B cell (primary cell): ENCODE results near the gene KCNH1. TPM values are rescaled to one million over a fixed set of nuclear protein-coding genes. Genes with fewer than 3 reads are reported as not detected.

Source experiments
- ATAC-seq: fragments of 200-7000 bp; cut with Tn5 transposase; one replicate; pipeline ENCODE4 v1.10.0; 2021; ENCODE audit warnings: low read depth, mild to moderate bottlenecking, moderate number of reproducible peaks, moderate library complexity
- CTCF ChIA-PET: fragments of 350-600 bp; sonication (Branson Sonifier 250); formaldehyde crosslinking; loops from one replicate; lab custom pipeline; 2021; ENCODE audit warnings: antibody characterized with exemption, inconsistent platforms; lab: Charles Lee
- POLR2A ChIA-PET: fragments of 350-600 bp; sonication (Branson Sonifier 250); formaldehyde crosslinking; loops from one replicate; lab custom pipeline; 2021; ENCODE audit warnings: antibody characterized with exemption; lab: Charles Lee
- DNase-seq: peaks from one replicate; pipeline ENCODE4 v3.0.0; 2013
- H2AFZ ChIP-seq: 2 replicates; pipeline ENCODE4 v1.6.1; 2012; ENCODE audit warnings: mild to moderate bottlenecking, low read depth, low read length; ENCODE audit not compliant: insufficient read depth, poor library complexity, severe bottlenecking
- H3K27ac ChIP-seq, 2 donors: 1 replicate in 1 of 2; 2 replicates in 1 of 2; pipeline ENCODE4 v1.5.1; 2012 to 2013; ENCODE audit warnings: low read length in 2 of 2, mild to moderate bottlenecking in 2 of 2, moderate library complexity in 1 of 2
- H3K27me3 ChIP-seq, 4 experiments: fragments of 200-600 bp in 1 of 4; sonication (generic) in 1 of 4; replicated peaks in 1 of 4; 1 replicate in 2 of 4; 2 replicates in 2 of 4; pipeline versions ENCODE4 v1.6.1 to v1.7.0; 2013 to 2016; ENCODE audit warnings: low read length in 3 of 4, mild to moderate bottlenecking in 2 of 4, mixed read lengths in 1 of 4, moderate library complexity in 1 of 4; ENCODE audit not compliant: insufficient read depth in 4 of 4, control insufficient read depth in 3 of 4; ENCODE audit errors: control extremely low read depth in 1 of 4
- H3K36me3 ChIP-seq, 2 experiments: replicated peaks in 1 of 2; 1 replicate in 1 of 2; 2 replicates in 1 of 2; pipeline versions ENCODE4 v1.6.1 to v1.7.1; 2013; ENCODE audit warnings: low read length in 1 of 2; ENCODE audit not compliant: insufficient read depth in 2 of 2, control insufficient read depth in 1 of 2; ENCODE audit errors: control extremely low read depth in 1 of 2, extremely low read depth in 1 of 2
- H3K4me1 ChIP-seq, 2 donors: fragments of 200-600 bp in 1 of 2; sonication (generic) in 1 of 2; 1 replicate in 1 of 2; 2 replicates in 1 of 2; pipeline versions ENCODE4 v1.5.1 to v1.6.1; 2013 to 2017; ENCODE audit warnings: low read length in 2 of 2; ENCODE audit not compliant: control insufficient read depth in 2 of 2, insufficient read depth in 2 of 2
- H3K4me2 ChIP-seq: replicated peaks from 2 replicates; pipeline ENCODE3; 2012; ENCODE audit warnings: mild to moderate bottlenecking, low read depth, low read length; ENCODE audit not compliant: poor library complexity, severe bottlenecking
- H3K4me3 ChIP-seq, 5 experiments: fragments of 200-600 bp in 1 of 5; sonication (generic) in 1 of 5; 1 replicate in 3 of 5; 2 replicates in 2 of 5; pipeline versions ENCODE4 v1.5.1 to v1.7.0; 2011 to 2016; ENCODE audit warnings: low read length in 4 of 5, mild to moderate bottlenecking in 4 of 5, low read depth in 2 of 5, control low read depth in 1 of 5, moderate library complexity in 1 of 5; ENCODE audit not compliant: insufficient read depth in 1 of 5; ENCODE audit errors: control extremely low read depth in 1 of 5, extremely low read depth in 1 of 5
- H3K79me2 ChIP-seq: fragments of 200-600 bp; sonication (generic); one replicate; pipeline ENCODE4 v1.6.0; 2016; ENCODE audit warnings: low read length; ENCODE audit not compliant: control insufficient read depth, insufficient read depth
- H3K9ac ChIP-seq: fragments of 200-600 bp; sonication (generic); 2 replicates; pipeline ENCODE4 v1.6.1; 2017; ENCODE audit warnings: mild to moderate bottlenecking, low read length, moderate library complexity
- H3K9me3 ChIP-seq, 3 donors: one replicate each; pipeline versions ENCODE4 v1.6.1 to v1.7.1; 2013; ENCODE audit warnings: low read length in 2 of 3; ENCODE audit not compliant: control insufficient read depth in 2 of 3, insufficient read depth in 1 of 3; ENCODE audit errors: control extremely low read depth in 1 of 3
- H4K20me1 ChIP-seq: 2 replicates; pipeline ENCODE4 v1.6.0; 2012; ENCODE audit warnings: mild to moderate bottlenecking, low read length; ENCODE audit not compliant: insufficient read depth, control insufficient read depth, poor library complexity, severe bottlenecking
- H3K27ac Mint-ChIP-seq: one replicate; pipeline ENCODE4 v1.8.0; 2021; ENCODE audit warnings: mixed read lengths
- H3K27me3 Mint-ChIP-seq: one replicate; pipeline ENCODE4 v1.8.0; 2021; ENCODE audit warnings: mixed read lengths
- H3K4me1 Mint-ChIP-seq: one replicate; pipeline ENCODE4 v1.8.0; 2021; ENCODE audit warnings: mixed read lengths
- H3K4me3 Mint-ChIP-seq: one replicate; pipeline ENCODE4 v1.8.0; 2021; ENCODE audit warnings: mixed read lengths
- H3K9me3 Mint-ChIP-seq: one replicate; pipeline ENCODE4 v1.8.0; 2022; ENCODE audit warnings: mixed read lengths; ENCODE audit not compliant: insufficient read depth
- CTCF ChIP-seq: fragments of 200-600 bp; IDR thresholded peaks from one replicate; pipeline ENCODE4 v1.8.0; 2022; ENCODE audit warnings: antibody characterized with exemption, mild to moderate bottlenecking
- EZH2 ChIP-seq: IDR thresholded peaks from 2 replicates; pipeline ENCODE4 v1.6.1; 2012; ENCODE audit warnings: borderline replicate concordance, low read depth, mild to moderate bottlenecking, moderate library complexity, low read length; ENCODE audit not compliant: insufficient read depth, poor library complexity, severe bottlenecking
- WGBS: methylation state at CpG from one replicate; pipeline ENCODE4 v1.1.5; 2013; ENCODE audit warnings: missing lambda C conversion rate; ENCODE audit not compliant: insufficient coverage; 5-methylcytosine and 5-hydroxymethylcytosine counted together
- intact Hi-C: fragments of 100-400 bp; cut with micrococcal nuclease; formaldehyde crosslinking; loops from one replicate; pipeline ENCODE4 v1.10.0; 2022
- polyA plus RNA-seq: library from polyadenylated mRNA; depleted of rRNA; stranded (reverse); fragments of >200 nt; gene quantifications from 2 replicates; pipeline ENCODE4 v1.2.3, GENCODE V29; 2012
- total RNA-seq, 2 donors: library from RNA; stranded (reverse); fragments of 120-200 nt in 1 of 2; gene quantifications; 1 replicate in 1 of 2; 2 replicates in 1 of 2; pipeline versions ENCODE4 v1.2.3 to v1.2.4, GENCODE V29; 2013 to 2022

KCNH1 gene
- total and polyA plus RNA-seq, 2 donors (not counting 1 experiment from before 2014, with no cell fraction given): not detected

DNA sequence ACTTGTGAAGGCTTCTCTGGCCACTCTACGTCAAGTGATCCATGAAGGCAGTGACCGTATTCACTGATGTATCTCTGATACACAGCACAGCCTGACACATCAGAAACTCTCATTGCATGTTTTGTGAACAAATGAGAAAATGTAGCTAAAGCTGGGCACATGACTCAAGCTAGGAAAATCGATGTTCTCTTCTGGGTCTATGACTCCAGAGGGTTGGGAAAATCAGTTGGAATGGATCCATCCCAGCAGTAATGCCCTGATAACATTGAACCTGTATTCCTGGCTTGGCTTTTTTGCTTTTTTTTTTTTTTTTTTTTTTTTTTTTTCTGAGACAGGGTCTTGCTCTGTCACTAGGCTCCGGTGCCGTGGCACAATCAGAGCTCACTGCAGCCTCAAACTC is 395.7 kb downstream of the KCNH1 start:
- Histone ChIP-seq H3K4me3 (no peak overlapping the region), H3K4me1 (no peaks in the 10 kb centered on the region), H4K20me1 (no peaks in the 10 kb centered on the region), H3K36me3 (no peaks in the 10 kb centered on the region), H3K9me3 (no peaks in the 10 kb centered on the region), H3K9ac (no peak overlapping the region), H3K27me3 (no peaks in the 10 kb centered on the region), H3K79me2 (no peaks in the 10 kb centered on the region), H3K27ac (no peak overlapping the region), H3K4me2 (no peak overlapping the region), H2AFZ (no peak overlapping the region)
- ATAC-seq (no peak), DNase-seq (no peak)
- no peak overlapping the region for H3K27ac Mint-ChIP-seq
- H3K27me3 Mint-ChIP-seq: peaks cover 8% of the 10 kb centered on the region
- H3K9me3 Mint-ChIP-seq: no peaks in the 10 kb centered on the region
- POLR2A ChIA-PET: no interaction called here
- 88% methylated on average over 3 of the region's 5 CpGs for WGBS
- no peaks in the 10 kb centered on the region for H3K4me1 Mint-ChIP-seq
- no peak overlapping the region for H3K4me3 Mint-ChIP-seq
- intact Hi-C loops: no loop called here
- TF ChIP-seq EZH2 (no peak), CTCF (no peak)
- CTCF ChIA-PET: no interaction called here

DNA sequence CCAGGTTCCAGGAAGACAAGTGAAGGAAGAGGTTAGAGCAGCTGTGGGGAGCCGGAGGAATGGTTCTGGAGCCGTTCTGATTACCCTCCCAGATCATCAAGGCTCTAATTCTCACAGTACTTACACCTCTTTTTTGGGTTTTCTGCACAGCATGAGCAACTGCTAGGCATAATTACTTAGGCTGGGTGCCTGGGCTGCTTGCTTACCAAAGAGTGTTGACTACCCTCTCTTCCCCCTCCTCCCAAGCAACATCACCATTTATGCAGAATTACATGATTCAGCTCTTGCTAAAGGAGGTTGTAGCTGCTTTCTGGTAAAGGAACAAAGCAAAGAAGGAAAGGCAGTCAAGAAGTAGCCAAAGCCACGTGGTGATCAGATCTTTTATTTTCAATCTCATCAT is 397.2 kb downstream of the KCNH1 start:
- H4K20me1 ChIP-seq: no peaks in the 10 kb centered on the region
- no peak overlapping the region for H2AFZ ChIP-seq
- no peak overlapping the region for H3K4me3 ChIP-seq
- no peaks in the 10 kb centered on the region for H3K36me3 ChIP-seq
- intact Hi-C loops: no loop called here
- no peak overlapping the region for H3K27ac ChIP-seq
- CTCF ChIA-PET: no interaction called here
- H3K4me1 ChIP-seq: no peaks in the 10 kb centered on the region
- H3K9ac ChIP-seq: no peak overlapping the region
- no peak overlapping the region for H3K4me2 ChIP-seq
- no peak overlapping the region for H3K4me3 Mint-ChIP-seq
- H3K27me3 ChIP-seq: no peaks in the 10 kb centered on the region
- H3K79me2 ChIP-seq: no peaks in the 10 kb centered on the region
- no peaks in the 10 kb centered on the region for H3K9me3 ChIP-seq
- H3K4me1 Mint-ChIP-seq: no peaks in the 10 kb centered on the region
- no peak for TF ChIP-seq CTCF
- TF ChIP-seq EZH2: no peak
- 40% methylated on average over 1 of the region's 3 CpGs for WGBS
- POLR2A ChIA-PET: no interaction called here
- DNase-seq: no peak
- no peaks in the 10 kb centered on the region for H3K9me3 Mint-ChIP-seq
- peaks cover 8% of the 10 kb centered on the region for H3K27me3 Mint-ChIP-seq
- no peak for ATAC-seq
- H3K27ac Mint-ChIP-seq: no peak overlapping the region
